RWPE2 (cell line): ENCODE results near the gene SLC5A10.

ENCODE experiments used
- ATAC-seq: fragments of 200-7000 bp; cut with Tn5 transposase; 3 replicates; pipeline ENCODE4 v1.9.1; 2021; ENCODE audit warnings: low read depth
- DNase-seq: peaks from one replicate; pipeline ENCODE4 v3.0.0-alpha.2; 2020; ENCODE audit warnings: low spot score
- H3K27ac ChIP-seq: fragments of 450-650 bp; 2 replicates; pipeline ENCODE4 v1.5.1; 2017; ENCODE audit warnings: mild to moderate bottlenecking; ENCODE audit not compliant: poor library complexity, severe bottlenecking
- H3K27me3 ChIP-seq: fragments of 250-450 bp; sonication (Bioruptor Pico); 2 replicates; pipeline ENCODE4 v1.5.1; 2021; ENCODE audit warnings: mild to moderate bottlenecking, moderate library complexity; ENCODE audit not compliant: insufficient read depth, poor library complexity, severe bottlenecking
- H3K36me3 ChIP-seq: fragments of 250-450 bp; sonication (Bioruptor Pico); 2 replicates; pipeline ENCODE4 v1.5.1; 2020; ENCODE audit warnings: low read depth, mild to moderate bottlenecking, moderate library complexity
- H3K4me1 ChIP-seq: fragments of 250-450 bp; sonication (Bioruptor Pico); 2 replicates; pipeline ENCODE4 v1.5.1; 2021; ENCODE audit warnings: mild to moderate bottlenecking, moderate library complexity; ENCODE audit not compliant: insufficient read depth, poor library complexity, severe bottlenecking
- H3K4me3 ChIP-seq: fragments of 250-450 bp; sonication (Bioruptor Pico); 2 replicates; pipeline ENCODE4 v1.5.1; 2021; ENCODE audit warnings: mild to moderate bottlenecking, moderate library complexity; ENCODE audit not compliant: severe bottlenecking
- H3K9me3 ChIP-seq: fragments of 250-450 bp; sonication (Bioruptor Pico); 2 replicates; pipeline ENCODE4 v1.5.1; 2021; ENCODE audit warnings: mild to moderate bottlenecking, moderate library complexity; ENCODE audit not compliant: severe bottlenecking
- CTCF ChIP-seq: fragments of 450-650 bp; IDR thresholded peaks from one replicate; pipeline ENCODE4 v1.5.1; 2017; ENCODE audit warnings: mild to moderate bottlenecking, moderate library complexity; ENCODE audit not compliant: poor library complexity, severe bottlenecking

The SLC5A10 gene

GRCh38 chr17:18960241-18960665 lies 8.3 kb downstream of the SLC5A10 start:
- no peaks in the 10 kb centered on the region for H3K4me1 ChIP-seq
- ATAC-seq: no peak
- TF ChIP-seq CTCF: no peak
- no peak overlapping the region for H3K27ac ChIP-seq
- H3K4me3 ChIP-seq: no peak overlapping the region
- no peaks in the 10 kb centered on the region for H3K9me3 ChIP-seq
- H3K36me3 ChIP-seq: no peaks in the 10 kb centered on the region
- peak; percentile 49 for DNase-seq
- no peaks in the 10 kb centered on the region for H3K27me3 ChIP-seq

GRCh38 chr17:18960803-18961511 lies 9.0 kb downstream of the SLC5A10 start:
- Histone ChIP-seq H3K27ac (no peak overlapping the region), H3K4me3 (no peak overlapping the region), H3K27me3 (no peaks in the 10 kb centered on the region), H3K4me1 (no peaks in the 10 kb centered on the region), H3K36me3 (no peaks in the 10 kb centered on the region), H3K9me3 (no peaks in the 10 kb centered on the region)
- DNase-seq (peak; percentile 73), ATAC-seq (peak; percentile 89)
- TF ChIP-seq CTCF: peak; percentile 92

GRCh38 chr17:18961634-18962493 lies 9.9 kb downstream of the SLC5A10 start:
- no peak for TF ChIP-seq CTCF
- Histone ChIP-seq H3K27ac (no peak overlapping the region), H3K36me3 (no peaks in the 10 kb centered on the region), H3K9me3 (no peaks in the 10 kb centered on the region), H3K4me1 (no peaks in the 10 kb centered on the region), H3K4me3 (no peak overlapping the region), H3K27me3 (no peaks in the 10 kb centered on the region)
- no peak for ATAC-seq
- no peak for DNase-seq

GRCh38 chr17:18962494-18962815 lies 10.5 kb downstream of the SLC5A10 start:
- no peak for DNase-seq
- TF ChIP-seq CTCF: no peak
- Histone ChIP-seq H3K4me1 (peaks cover 2% of the 10 kb centered on the region), H3K27me3 (no peaks in the 10 kb centered on the region), H3K27ac (no peak overlapping the region), H3K36me3 (no peaks in the 10 kb centered on the region), H3K9me3 (no peaks in the 10 kb centered on the region), H3K4me3 (no peak overlapping the region)
- no peak for ATAC-seq
